Duodenal mucosa (tissue), 2 donors: Measurements from ENCODE around the gene COMMD4.

Source experiments
- H3K27ac ChIP-seq: one replicate; pipeline ENCODE4 v1.7.0; 2013; ENCODE audit warnings: low read depth, low read length
- H3K27me3 ChIP-seq, 2 donors: one replicate each; pipeline ENCODE4 v1.7.0; 2013; ENCODE audit warnings: low read length in 2 of 2, control low read depth in 1 of 2; ENCODE audit not compliant: insufficient read depth in 2 of 2, control insufficient read depth in 1 of 2
- H3K36me3 ChIP-seq, 2 donors: one replicate each; pipeline ENCODE4 v1.7.0; 2013; ENCODE audit warnings: low read length in 2 of 2, control low read depth in 1 of 2; ENCODE audit not compliant: insufficient read depth in 2 of 2, control insufficient read depth in 1 of 2
- H3K4me1 ChIP-seq, 2 donors: one replicate each; pipeline ENCODE4 v1.7.0; 2013; ENCODE audit warnings: low read length in 2 of 2, control low read depth in 1 of 2; ENCODE audit not compliant: insufficient read depth in 2 of 2, control insufficient read depth in 1 of 2
- H3K4me3 ChIP-seq, 2 donors: one replicate each; pipeline ENCODE4 v1.7.0; 2013; ENCODE audit warnings: low read length in 2 of 2, low read depth in 1 of 2
- H3K9ac ChIP-seq, 2 donors: one replicate each; pipeline ENCODE4 v1.7.0; 2013; ENCODE audit warnings: low read length in 2 of 2, low read depth in 1 of 2
- H3K9me3 ChIP-seq, 2 donors: one replicate each; pipeline ENCODE4 v1.7.0; 2013; ENCODE audit warnings: low read length in 2 of 2, control low read depth in 1 of 2; ENCODE audit not compliant: control insufficient read depth in 1 of 2

Gene COMMD4

GRCh38 chr15:75362642-75363249, 26.9 kb downstream of the COMMD4 start:
- H3K27ac ChIP-seq = no peak overlapping the region
- H3K4me3 ChIP-seq = no peak overlapping the region
- no peak overlapping the region for H3K9ac ChIP-seq
- no peaks in the 10 kb centered on the region for H3K27me3 ChIP-seq
- peaks cover 5 to 7% of the 10 kb centered on the region in 2 donors for H3K4me1 ChIP-seq
- H3K36me3 ChIP-seq = peaks cover 37 to 87% of the 10 kb centered on the region in 2 donors
- H3K9me3 ChIP-seq = no peaks in the 10 kb centered on the region

DNA sequence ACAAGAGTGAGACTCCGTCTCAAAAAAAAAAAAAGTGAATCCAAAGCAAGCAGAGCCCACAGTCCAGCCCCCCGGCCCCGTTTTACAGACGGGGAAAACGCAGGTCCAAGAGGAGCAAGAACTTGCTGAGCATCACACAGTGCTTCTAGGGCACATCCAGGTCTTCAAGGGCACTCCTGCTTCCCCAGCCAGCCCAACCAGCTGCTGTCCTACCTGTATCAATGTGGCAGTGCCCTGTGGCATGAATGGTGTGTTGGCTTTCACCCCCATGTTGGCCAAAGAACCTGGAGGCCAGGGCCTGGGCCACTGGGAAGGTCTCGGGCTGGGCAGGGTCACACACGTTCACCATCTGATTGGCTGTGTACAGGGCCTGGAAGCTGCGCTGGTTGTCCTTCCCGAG, 27.9 kb downstream of the COMMD4 start:
- H3K36me3 ChIP-seq = peaks cover 28 to 77% of the 10 kb centered on the region in 2 donors

GRCh38 chr15:75364881-75365280, 29.0 kb downstream of the COMMD4 start:
- H3K4me1 ChIP-seq = peaks cover 18 to 19% of the 10 kb centered on the region in 2 donors
- H3K36me3 ChIP-seq = peaks cover 20 to 67% of the 10 kb centered on the region in 2 donors
- H3K9ac ChIP-seq = no peak overlapping the region
- H3K4me3 ChIP-seq = no peak overlapping the region
- H3K27ac ChIP-seq = no peak overlapping the region
- no peaks in the 10 kb centered on the region for H3K9me3 ChIP-seq
- H3K27me3 ChIP-seq = no peaks in the 10 kb centered on the region

More for the DNA sequence above, 27.9 kb downstream of the COMMD4 start:
- Histone ChIP-seq H3K27ac (no peak overlapping the region), H3K27me3 (no peaks in the 10 kb centered on the region), H3K9me3 (no peaks in the 10 kb centered on the region), H3K4me1 (peaks cover 8% of the 10 kb centered on the region in 2 donors), H3K9ac (no peak overlapping the region), H3K4me3 (no peak overlapping the region)

DNA sequence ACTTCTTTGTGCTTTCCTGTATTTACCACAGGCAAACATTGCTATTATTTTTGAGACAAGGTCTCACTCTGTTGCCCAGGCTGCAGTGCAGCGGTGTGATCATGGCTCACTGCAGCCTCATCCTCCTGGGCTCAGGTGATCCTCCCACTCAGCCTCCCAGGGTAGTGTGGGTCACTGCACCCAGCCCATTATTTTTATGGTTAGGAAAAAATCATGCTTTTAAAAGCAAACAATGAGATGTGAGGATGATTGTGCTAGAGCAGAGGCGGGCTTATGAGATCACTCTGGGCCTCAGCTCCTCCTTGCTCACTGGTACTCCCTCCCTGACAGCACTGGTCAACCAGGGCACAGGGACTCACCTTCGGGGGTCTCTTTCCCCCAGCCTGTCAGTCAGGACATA, 30.3 kb downstream of the COMMD4 start:
- Histone ChIP-seq H3K4me1 (peaks cover 21 to 22% of the 10 kb centered on the region in 2 donors), H3K9ac (no peak overlapping the region), H3K4me3 (no peak overlapping the region), H3K27ac (no peak overlapping the region), H3K27me3 (no peaks in the 10 kb centered on the region), H3K9me3 (no peaks in the 10 kb centered on the region), H3K36me3 (peaks cover 22 to 58% of the 10 kb centered on the region in 2 donors)

DNA sequence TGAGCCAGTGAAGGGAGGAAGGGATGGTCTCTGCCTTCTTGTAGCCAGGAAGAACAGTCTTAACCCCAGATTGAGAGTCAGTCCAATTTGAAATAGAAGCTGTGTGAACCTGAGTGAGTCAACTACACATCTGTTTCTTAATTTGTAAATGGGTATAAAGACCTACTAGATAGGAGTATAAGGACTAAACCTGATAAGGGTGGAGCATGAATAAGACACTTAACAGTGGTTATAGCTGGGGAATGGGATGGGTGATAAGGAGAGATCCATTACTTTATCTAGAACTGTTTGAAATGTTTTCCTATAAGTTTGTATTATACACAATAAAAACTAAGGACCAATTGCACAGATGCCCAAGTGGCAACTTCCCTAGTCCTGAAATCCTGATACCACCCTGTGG, 31.1 kb downstream of the COMMD4 start:
- peaks cover 21 to 22% of the 10 kb centered on the region in 2 donors for H3K4me1 ChIP-seq
- H3K27me3 ChIP-seq = no peaks in the 10 kb centered on the region
- H3K9me3 ChIP-seq = no peaks in the 10 kb centered on the region
- no peak overlapping the region for H3K27ac ChIP-seq
- H3K4me3 ChIP-seq = peak overlapping the region in 1 of 2 donors; percentile 75
- peak overlapping the region in 1 of 2 donors; percentile 84 for H3K9ac ChIP-seq
- peaks cover 31 to 58% of the 10 kb centered on the region in 2 donors for H3K36me3 ChIP-seq

DNA sequence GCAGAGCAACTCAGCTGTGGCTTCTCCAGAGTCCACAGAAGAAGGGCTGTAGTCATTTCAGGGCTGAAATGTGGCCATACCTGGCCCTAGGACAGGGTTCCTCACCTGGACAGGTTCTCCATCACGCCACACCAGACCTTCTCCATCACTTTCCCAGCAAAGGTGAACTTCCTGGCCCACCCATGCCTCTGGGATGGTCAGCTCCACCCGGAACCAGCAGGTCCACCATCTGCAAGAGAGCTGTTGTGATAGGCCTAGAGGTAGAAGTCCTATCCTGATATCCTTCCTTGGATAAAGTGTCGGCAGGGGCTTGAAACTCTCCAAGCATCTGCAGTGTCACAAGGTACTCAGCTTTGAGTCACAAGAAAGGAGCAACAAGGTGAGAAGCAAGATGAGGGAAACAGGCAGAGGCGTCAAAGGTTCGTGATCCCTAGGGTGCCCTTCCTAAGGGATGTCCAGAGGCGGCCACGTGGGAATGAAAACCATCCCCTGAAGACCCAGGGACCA, 31.6 kb downstream of the COMMD4 start:
- no peak overlapping the region for H3K27ac ChIP-seq
- H3K27me3 ChIP-seq = no peaks in the 10 kb centered on the region
- H3K9me3 ChIP-seq = no peaks in the 10 kb centered on the region
- peaks cover 30 to 57% of the 10 kb centered on the region in 2 donors for H3K36me3 ChIP-seq
- H3K4me1 ChIP-seq = peaks cover 21 to 22% of the 10 kb centered on the region in 2 donors
- H3K4me3 ChIP-seq = peak overlapping the region; percentile 75 to 83
- peak overlapping the region; percentile 43 to 84 for H3K9ac ChIP-seq

DNA sequence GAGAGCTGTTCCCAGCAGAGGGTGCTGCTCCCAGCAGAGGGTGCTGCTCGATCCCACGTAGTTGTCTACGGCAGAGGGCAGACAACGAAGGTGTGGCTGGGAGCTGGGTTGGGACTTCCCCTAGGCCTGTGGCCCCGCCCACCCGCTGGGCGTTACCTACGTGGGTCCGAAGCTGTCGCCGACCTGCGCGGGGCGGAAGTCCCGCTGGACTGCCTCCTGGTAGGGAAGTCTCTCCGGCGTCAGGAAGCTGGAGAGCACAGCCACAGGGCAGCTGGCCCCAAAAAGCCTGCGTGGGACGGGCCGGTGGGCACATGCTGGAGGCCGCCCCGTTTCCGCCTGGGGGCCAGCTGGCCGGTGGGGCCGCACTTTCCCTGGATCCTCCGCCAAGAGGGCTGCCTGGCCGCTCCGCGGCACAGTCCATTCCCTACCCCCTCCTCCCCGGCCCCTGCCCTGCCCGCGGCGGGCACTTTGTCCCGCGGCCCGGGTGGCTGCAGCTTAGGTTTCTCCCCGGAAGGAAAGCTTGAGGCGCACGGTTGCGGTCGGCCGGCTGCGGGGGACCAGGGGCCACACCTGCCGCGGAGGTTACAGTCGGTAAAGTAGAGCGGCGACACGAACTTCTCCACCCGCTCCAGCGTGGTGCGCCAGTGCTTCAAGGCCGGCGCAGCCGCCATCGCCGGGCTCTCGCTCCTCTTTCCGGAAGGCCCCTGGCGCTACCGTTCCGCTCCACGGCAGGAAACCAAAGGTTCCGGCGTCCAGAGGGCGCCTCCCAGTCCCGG, 32.2 kb downstream of the COMMD4 start, which contains the start of gene MAN2C1:
Gene MAN2C1, minus strand, starts transcription at position 695 of the 776 bp plus-strand sequence. Its CDS starts 24 bp downstream, at position 671.
- H3K36me3 ChIP-seq = peaks cover 34 to 56% of the 10 kb centered on the region in 2 donors
- no peaks in the 10 kb centered on the region for H3K27me3 ChIP-seq
- H3K4me1 ChIP-seq = peaks cover 21 to 22% of the 10 kb centered on the region in 2 donors
- H3K4me3 ChIP-seq = peak within 1 kb of the TSS; percentile 75 to 83
- H3K9me3 ChIP-seq = no peaks in the 10 kb centered on the region
- H3K9ac ChIP-seq = peak within 1 kb of the TSS; percentile 84 to 92
- peak within 1 kb of the TSS; percentile 97 for H3K27ac ChIP-seq

DNA sequence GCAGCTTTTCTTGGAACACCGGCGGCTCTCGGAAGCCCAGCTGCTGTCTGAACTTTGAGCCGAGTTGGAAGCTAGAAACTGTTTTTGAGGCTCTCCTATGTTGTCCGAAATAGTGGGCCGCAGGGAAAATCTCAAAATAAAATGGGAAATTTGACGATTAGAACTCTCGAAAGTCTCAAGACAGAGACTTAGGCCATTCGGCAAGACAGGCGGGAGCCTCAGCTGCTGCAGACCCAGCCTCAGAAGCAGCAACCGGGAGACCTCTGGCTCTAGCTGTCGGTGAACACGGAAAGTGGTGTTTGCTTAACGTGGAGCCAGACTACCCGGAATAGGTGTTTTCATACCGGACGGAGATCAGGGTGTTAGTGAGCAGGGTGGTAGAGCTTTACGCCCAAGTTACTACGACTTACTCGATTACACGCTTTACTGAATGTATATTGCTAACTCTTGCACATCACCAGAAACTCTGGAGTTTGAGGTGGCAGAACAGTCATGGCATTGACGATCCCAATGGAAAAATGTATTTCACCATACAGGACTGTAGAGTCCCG, 32.9 kb downstream of the COMMD4 start:
- H3K27me3 ChIP-seq = no peaks in the 10 kb centered on the region
- H3K4me3 ChIP-seq = peak overlapping the region; percentile 75 to 83
- peak overlapping the region; percentile 97 for H3K27ac ChIP-seq
- peaks cover 36 to 58% of the 10 kb centered on the region in 2 donors for H3K36me3 ChIP-seq
- no peaks in the 10 kb centered on the region for H3K9me3 ChIP-seq
- peaks cover 21 to 22% of the 10 kb centered on the region in 2 donors for H3K4me1 ChIP-seq
- H3K9ac ChIP-seq = peak overlapping the region; percentile 84 to 92

DNA sequence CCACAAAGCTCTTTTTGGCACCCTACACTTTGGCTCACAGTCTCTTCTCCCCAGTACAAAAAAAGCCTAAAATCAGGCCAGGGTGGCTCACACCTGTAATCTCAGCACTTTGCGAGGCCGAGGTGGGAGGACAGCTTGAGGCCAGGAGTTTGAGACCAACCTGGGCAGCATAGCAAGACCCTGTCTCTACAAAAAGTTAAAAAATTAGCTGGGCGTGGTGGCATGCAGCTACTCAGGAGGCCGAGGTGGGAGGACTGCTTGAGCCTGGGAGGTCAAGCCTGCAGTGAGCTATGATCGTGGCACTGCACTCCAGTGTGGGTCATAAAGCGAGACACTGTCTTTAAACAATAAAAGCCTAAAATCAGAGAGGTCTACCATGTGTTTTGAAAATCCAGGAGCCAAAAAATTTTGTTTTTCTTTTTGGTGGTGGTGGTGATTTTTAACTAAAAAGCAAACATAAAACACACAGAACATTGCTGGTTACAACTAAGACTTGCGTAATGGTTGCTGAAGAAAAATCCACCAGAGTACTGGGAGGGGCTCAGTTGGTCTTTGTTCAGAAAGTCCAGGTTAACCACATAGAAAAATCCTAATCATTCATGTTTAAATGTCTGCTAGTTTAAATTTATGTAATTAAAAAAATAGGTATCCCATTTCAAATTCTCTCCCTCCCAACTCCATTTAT, 34.2 kb downstream of the COMMD4 start:
- Histone ChIP-seq H3K9me3 (no peaks in the 10 kb centered on the region), H3K4me1 (peaks cover 21 to 22% of the 10 kb centered on the region in 2 donors), H3K27ac (no peak overlapping the region), H3K27me3 (no peaks in the 10 kb centered on the region), H3K9ac (no peak overlapping the region), H3K4me3 (peak overlapping the region in 1 of 2 donors; percentile 75), H3K36me3 (peaks cover 36 to 58% of the 10 kb centered on the region in 2 donors)
